HG03432 (cell line): Measurements from ENCODE around the gene MATK.
"Not testable (repeated sequence)": the region's sequence is repeated elsewhere in the genome, so short reads cannot be mapped to it uniquely, and the experiment has no call there.

Source experiments
- ATAC-seq: cut with Tn5 transposase; IDR thresholded peaks from one replicate; pipeline ENCODE4 v1.9.1; 2021; ENCODE audit warnings: mild to moderate bottlenecking, moderate library complexity; ENCODE audit not compliant: unreplicated experiment

The MATK gene

DNA sequence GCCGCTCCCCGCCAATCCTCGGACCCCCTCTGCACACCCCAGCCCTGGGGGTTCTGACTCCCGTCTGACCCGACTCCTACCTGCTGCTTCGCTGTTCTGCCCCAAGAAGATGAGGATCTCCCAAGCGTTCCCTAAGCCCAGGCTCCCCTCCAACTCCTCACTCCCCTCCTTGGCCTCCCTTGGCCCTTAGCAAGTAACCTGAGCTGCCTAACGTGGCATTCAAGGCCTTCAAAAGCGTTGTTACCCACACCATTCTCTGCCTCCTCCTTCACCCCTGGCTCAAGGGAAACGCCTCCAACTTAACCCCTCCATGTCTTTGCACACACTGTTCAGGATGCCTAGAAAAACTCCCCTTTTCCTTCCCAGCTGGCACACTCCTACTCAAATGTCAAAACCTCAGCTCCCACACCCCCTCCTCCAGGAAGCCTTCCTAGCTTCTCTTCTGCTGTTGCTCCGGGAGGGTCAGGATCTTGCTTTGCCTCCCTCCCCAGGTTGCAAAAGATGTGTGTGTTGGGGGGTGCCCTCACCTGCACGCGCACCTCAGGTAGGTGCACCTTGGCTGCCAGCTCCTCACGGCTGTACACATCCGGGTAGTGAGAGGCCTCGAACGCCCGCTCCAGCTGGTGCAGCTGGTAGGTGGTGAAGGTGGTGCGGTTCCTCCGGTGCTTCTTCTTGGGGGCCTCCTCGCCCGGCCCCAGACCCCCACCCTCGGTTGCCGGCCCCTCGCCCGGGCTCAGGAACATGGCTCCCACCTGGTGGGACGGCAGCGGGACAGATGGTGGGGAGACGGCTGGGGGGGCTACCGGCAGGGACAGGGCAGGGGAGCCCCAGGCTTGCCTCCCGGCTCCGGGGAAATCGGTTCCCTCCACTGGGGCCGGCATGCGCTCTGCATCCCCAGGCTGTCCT, 14.9 kb downstream of the MATK start:
- ATAC-seq: no peak

- no peak for ATAC-seq
Observed at GRCh38 chr19:3770136-3770999, 15.8 kb downstream of the MATK start.

- ATAC-seq: no peak
Observed at GRCh38 chr19:3769494-3769893, 16.7 kb downstream of the MATK start.

DNA sequence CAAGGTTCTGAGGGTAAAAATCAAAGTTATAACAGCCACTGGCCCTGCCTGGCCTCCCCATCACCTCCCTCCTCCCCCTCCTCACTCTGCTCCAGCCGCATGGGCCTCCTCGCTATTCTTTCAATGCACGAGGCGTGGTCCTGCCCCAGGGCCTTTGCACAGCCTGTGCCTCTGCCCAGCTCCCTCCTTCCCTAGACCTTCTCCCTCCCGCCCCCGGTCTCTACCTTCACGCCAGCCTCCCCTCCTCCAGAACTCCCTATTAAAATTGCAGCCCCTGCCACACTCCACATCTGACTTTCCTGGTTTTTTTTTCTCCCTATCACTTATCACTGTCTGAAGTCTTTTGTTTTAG, 17.5 kb downstream of the MATK start:
- no peak for ATAC-seq

GRCh38 chr19:3768015-3768747, 18.0 kb downstream of the MATK start:
- ATAC-seq: no peak

- no peak for ATAC-seq
Observed at GRCh38 chr19:3767050-3767449, 19.1 kb downstream of the MATK start.

- ATAC-seq: no peak
Observed at GRCh38 chr19:3766520-3766919, 19.7 kb downstream of the MATK start.

GRCh38 chr19:3765757-3766156, 20.4 kb downstream of the MATK start:
- ATAC-seq: not testable (repeated sequence)

GRCh38 chr19:3765121-3765520, 21.1 kb downstream of the MATK start:
- no peak for ATAC-seq

DNA sequence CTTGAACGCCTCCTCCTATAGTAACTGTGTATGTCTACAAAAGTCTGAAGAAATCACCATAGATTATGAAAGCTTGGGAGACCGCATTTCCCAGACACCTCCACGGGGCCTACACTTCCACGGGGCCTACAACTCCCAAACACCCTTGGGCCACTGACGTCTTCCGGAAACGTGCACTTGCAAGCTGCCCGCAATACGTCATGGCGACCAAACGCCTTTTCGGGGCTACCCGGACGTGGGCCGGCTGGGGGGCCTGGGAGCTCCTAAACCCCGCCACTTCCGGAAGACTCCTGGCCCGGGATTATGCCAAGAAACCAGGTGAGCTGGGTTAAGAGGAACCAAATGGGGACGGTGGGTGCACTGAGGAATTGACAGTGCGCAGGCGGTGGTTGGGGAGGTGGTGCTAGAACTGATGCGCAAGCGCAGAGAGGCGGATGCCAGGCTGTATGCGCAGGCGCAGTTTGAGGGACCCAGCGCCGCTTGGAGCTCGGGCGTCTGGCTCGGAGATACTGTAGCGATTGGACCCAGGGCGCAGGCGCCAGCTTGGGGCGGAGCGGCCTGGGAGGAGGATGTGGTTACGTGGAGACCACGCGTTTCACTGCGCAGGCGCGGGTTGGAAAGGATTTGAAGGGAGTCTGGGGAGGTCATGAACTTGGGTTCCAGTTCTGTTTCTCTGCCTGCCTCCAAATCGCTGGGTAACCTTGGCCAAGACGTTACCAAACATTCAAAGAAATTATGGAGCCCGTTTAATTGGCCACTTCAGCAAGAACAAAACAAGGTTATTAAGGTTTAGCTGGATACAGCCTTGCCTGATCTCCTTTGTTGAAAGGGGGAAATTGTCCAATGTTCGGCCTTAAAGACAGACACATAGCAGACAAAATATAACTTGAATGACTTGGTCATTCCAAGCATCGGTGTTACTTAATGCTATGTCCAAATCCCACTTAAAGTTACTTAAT, 23.4 kb downstream of the MATK start, which contains the start of gene MRPL54:
TSS of gene MRPL54 (plus strand) at position 182 of the 959 bp plus-strand sequence. CDS start at position 201, 19 bp downstream.
- ATAC-seq: peak; percentile 69

DNA sequence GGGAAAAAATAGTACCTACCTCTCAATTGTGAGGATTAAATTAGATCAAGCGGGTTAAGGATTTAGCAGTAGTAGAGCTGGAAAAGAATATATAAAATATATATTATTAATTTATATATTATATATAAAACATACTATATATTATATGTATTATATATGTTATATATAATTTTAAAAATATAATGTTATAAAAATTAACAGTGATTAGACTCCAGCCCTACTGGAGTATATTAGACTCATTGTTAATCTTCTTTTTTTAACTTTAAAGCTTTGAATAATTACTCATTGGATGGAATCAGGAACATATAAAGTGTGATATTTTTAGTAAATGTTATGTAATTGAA, 24.1 kb downstream of the MATK start:
- ATAC-seq: no peak

DNA sequence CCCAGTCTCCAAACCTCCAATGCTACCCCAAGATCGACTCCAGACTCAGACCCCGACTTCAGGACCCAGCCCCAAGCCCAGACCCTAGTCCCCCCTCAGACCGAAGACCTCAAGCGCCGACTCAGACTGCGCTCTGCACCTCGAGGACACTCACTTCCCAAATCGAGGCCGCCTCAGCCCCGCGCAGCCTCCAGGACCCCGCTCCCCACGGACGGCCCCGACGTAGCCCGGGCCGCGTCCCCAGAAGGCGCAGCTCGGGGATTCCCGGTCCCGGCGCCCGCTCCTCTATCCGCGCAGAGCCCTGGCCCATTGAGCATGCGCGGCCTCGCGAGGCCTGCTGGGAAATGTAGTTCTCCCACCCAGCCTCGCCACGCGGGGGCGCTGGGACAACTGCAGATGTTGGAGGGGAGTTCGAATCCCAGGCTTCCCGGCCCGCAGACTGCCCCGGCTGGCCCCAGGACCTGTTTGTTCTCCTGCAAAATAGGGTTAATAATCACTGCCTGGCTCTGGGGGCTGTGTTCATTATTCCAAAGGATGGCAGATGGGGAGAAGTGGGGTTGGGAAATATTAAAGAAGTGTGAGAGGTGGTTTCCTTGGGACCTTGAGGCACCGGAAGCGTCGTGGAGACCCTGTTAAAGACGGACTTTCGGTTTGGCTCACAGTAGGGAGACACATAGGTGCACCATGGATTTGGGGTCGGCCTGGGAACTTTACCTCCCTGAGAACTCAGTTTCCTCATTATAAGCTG, 24.6 kb downstream of the MATK start, which contains the start of gene APBA3:
TSS of gene APBA3 (minus strand) at position 311 of the 748 bp plus-strand sequence. CDS start 1,428 bp downstream, outside the sequence.
- peak; percentile 55 for ATAC-seq

DNA sequence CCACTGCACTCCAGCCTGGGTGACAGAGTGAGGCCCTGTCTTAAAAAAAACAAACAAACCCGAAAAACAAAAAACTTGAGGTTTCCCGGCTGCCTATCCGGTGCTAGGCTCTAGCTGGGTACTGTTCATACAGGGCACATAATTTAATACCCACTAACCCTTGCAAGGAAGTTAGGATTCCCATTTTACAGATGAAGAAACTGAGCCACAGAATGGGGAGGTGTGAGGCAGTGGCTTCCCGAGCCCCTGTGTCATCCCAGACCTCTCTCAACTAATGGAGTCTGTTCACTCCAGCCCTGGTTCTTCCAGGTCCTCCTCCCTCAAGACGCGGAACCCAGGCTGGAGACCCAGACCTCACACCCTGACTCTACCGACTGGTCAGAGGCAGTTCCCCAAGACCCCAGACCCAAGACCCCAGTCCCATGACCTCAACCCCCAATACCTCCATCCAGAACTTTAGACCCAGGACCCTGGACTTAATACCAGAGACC, 25.3 kb downstream of the MATK start:
- ATAC-seq: no peak

- no peak for ATAC-seq
Observed at GRCh38 chr19:3759482-3760254, 26.5 kb downstream of the MATK start.

DNA sequence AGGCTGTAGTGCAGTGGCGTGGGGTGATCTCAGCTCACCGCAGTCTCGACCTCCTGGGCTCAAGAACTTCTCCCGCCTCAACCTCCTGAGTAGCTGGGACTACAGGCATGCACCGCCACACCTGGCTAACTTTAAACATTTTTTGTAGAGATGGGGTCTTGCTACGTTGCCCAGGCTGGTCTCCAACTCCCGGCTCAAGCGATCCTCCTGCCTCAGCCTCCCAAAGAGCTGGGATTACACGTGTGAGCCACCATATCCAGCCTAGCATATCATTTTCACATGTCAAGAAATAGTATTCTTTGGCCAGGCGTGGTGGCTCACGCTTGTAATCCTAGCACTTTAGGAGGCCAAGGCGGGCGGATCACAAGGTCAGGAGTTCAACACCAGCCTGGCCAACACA, 27.9 kb downstream of the MATK start:
- not testable (repeated sequence) for ATAC-seq

GRCh38 chr19:3757705-3758104, 28.5 kb downstream of the MATK start:
- not testable (repeated sequence) for ATAC-seq

- ATAC-seq: no peak
Observed at GRCh38 chr19:3753631-3754410, 32.4 kb downstream of the MATK start.
